Fibroblast of villous mesenchyme (primary cell): Measurements from ENCODE around the gene PPM1F. TPM values are rescaled to one million over a fixed set of nuclear protein-coding genes. Genes with fewer than 3 reads are reported as not detected.

Experiments
- DNase-seq: peaks from one replicate; pipeline ENCODE4 v3.0.0-alpha.2; 2010; ENCODE audit warnings: low read depth
- H3K4me3 ChIP-seq: 2 replicates; pipeline ENCODE4 v1.5.1; 2011; ENCODE audit warnings: low read depth, mild to moderate bottlenecking, low read length
- CTCF ChIP-seq: IDR thresholded peaks from 2 replicates; pipeline ENCODE4 v1.5.1; 2012; ENCODE audit warnings: low read depth, mild to moderate bottlenecking, low read length; ENCODE audit not compliant: insufficient read depth
- total RNA-seq: library from RNA; depleted of rRNA; stranded (reverse); fragments of >200 nt; gene quantifications from 2 replicates; pipeline ENCODE4 v1.2.3, GENCODE V29; 2012

Gene PPM1F
- total RNA-seq, 1 donor = 36.7 TPM

GRCh38 chr22:21970800-21971617 is 18.4 kb upstream of the PPM1F start:
- no peak overlapping the region for H3K4me3 ChIP-seq
- TF ChIP-seq CTCF = no peak
- no peak for DNase-seq

DNA sequence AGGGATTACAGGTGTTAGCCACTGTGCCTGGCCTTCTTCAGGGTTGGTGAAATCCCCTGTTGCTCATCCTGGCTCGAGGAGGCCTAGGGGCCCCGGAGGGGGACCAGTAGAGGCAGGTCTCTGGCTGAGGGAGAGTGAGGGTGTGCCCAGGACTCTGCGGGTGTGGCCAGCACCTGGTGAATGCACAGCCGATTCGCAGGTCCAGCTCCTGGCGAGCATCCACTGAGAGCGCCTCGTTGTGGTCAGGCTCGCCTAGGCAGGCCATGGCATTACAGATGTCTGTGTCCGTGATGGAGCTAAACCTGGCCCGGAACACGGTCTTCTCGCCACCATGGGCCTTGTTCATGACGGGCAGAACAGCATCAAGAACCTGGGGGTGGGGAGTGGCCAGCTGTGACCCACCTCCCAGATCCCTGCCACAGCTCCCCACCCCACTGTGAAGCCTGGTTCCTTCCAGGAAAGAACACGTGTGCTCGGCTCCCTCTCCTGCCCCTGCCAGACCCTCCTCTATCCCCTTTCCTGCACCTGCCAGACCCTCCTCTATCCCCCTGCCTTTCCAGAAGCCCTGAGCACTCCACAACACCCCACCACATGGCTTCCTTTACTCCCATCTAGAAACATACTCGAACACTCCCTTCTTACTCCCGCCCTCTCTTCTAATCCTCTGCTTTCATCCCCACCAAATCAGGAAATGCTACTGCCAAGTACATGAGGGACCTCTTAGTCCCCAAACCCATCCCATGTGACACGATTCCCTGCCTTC is 17.6 kb upstream of the PPM1F start:
- TF ChIP-seq CTCF = no peak
- no peak for DNase-seq

DNA sequence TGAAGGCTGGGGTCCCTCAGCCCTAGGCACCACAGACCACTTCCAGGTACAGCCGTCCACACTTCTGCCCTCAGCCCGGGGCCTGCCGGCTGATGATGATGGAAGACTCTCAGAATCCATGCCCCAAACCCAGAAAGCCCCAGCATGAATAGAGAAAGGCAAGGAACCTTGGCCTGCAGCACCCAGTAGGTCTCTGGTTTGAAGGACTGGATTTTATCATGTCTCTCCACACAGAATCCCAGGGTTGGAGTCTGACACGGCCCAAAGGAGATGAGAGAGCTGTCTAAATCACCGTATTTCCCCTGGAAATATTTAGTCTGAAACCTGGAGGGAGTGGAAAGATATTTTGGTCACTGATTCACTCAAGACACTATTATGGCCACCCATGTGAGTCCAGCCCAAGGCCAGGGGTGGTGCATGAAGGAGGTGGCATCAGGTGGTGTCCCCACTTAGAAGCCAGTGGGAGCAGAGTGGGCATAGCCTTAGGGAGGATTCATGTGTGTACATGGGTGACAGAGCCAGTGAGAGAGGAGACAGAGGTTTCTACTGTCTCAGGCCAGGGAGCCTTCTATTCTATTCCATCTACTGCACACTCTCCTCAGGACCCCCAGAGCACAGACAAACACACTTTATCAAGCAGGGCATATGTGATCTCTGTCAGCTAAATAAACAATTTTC is 15.9 kb upstream of the PPM1F start:
- TF ChIP-seq CTCF = no peak
- no peak for DNase-seq
- H3K4me3 ChIP-seq = no peak overlapping the region

More for the DNA sequence above, 17.6 kb upstream of the PPM1F start:
- H3K4me3 ChIP-seq = no peak overlapping the region

- no peak for TF ChIP-seq CTCF
- no peak overlapping the region for H3K4me3 ChIP-seq
- no peak for DNase-seq
Measured at GRCh38 chr22:21967693-21968271, 15.1 kb upstream of the PPM1F start.

DNA sequence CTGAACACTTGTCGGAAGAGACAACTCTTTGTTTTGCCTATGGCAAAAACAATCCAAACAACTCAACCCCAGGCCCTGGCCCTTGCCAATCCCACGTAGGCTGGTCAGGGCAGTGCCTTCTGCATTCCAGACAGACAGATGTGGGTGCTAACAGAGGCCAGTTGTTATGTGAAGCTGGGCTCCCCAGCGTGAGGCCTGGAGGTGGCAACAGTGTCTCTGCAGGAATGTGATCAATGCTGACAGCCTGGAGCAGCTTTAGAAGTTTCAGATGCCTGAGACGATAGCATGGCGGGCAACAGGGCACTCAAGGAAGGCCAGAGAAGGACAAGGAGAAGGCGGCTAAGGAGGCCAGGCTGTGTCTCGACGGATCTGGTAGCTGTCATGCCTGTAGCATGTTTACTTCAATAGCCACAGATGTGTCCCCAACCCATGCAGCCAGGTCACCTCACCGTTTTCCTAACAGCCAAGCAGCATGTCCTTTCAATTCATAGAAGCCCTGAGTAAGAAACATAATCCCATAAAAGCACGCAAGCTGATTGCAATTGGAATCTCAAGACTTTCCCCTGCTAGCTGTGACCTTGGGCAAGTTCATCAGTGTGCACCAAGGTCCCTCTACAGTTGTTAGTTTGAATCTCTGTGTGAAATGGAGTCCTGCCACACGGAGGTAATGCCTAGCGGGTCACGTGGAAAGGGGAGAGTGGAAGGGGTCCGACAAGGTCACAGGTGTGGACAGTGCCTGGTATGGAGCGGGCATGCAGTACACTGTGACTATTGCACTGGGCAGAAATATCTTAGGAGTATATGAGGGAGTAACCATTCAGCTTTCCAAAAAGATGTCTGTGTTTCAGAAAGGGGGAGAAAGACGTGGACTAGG is 14.2 kb upstream of the PPM1F start:
- no peak for DNase-seq
- H3K4me3 ChIP-seq = no peak overlapping the region
- TF ChIP-seq CTCF = no peak
